Panc1 (cell line): Measurements from ENCODE around the gene EIF4EBP2. TPM values are rescaled to one million over a fixed set of nuclear protein-coding genes. Genes with fewer than 3 reads are reported as not detected.

Experiments
- ATAC-seq: fragments of 200-7000 bp; cut with Tn5 transposase; 2 replicates; pipeline ENCODE4 v1.9.1; 2020; ENCODE audit warnings: mild to moderate bottlenecking, moderate library complexity
- Bru-seq: library from RNA; stranded (reverse); fragments of 400-500 nt; gene quantifications from one replicate; lab custom pipeline; 2021; lab: Mats Ljungman, UMichigan
- BruChase-seq, 2 experiments: library from RNA; stranded (reverse); fragments of 400-500 nt; gene quantifications; one replicate each; lab custom pipeline; 2021; lab: Mats Ljungman, UMichigan
- BruUV-seq: library from RNA; stranded (reverse); fragments of 400-500 nt; replicated peaks from 2 replicates; lab custom pipeline; 2021; lab: Mats Ljungman, UMichigan
- CTCF ChIA-PET: fragments of 300-600 bp; sonication (Branson Sonifier 250); formaldehyde crosslinking; loops from one replicate; lab custom pipeline; 2022; ENCODE audit warnings: antibody characterized with exemption; lab: Charles Lee
- POLR2A ChIA-PET: fragments of 300-600 bp; sonication (Branson Sonifier 250); formaldehyde crosslinking; loops from one replicate; lab custom pipeline; 2022; ENCODE audit warnings: antibody characterized with exemption; lab: Charles Lee
- DNase-seq: peaks from one replicate; pipeline ENCODE4 v3.0.0-alpha.2; 2010; ENCODE audit warnings: low read depth, low spot score
- H3K27ac ChIP-seq: 2 replicates; pipeline ENCODE4 v1.5.1; 2011; ENCODE audit warnings: mild to moderate bottlenecking, low read length, inconsistent platforms
- H3K27me3 ChIP-seq: fragments of 200-500 bp; sonication (Bioruptor generic); 2 replicates; pipeline ENCODE4 v1.6.0; 2014; ENCODE audit warnings: low read length, inconsistent platforms; ENCODE audit not compliant: control insufficient read depth, insufficient read depth
- H3K36me3 ChIP-seq: fragments of 200-500 bp; sonication (Bioruptor generic); 2 replicates; pipeline ENCODE4 v1.5.1; 2014; ENCODE audit warnings: inconsistent platforms, mild to moderate bottlenecking, low read length, moderate library complexity; ENCODE audit not compliant: control insufficient read depth, insufficient read depth
- H3K4me1 ChIP-seq: 2 replicates; pipeline ENCODE4 v1.5.1; 2011; ENCODE audit warnings: inconsistent platforms, mild to moderate bottlenecking, low read length, moderate library complexity; ENCODE audit not compliant: control insufficient read depth, insufficient read depth
- H3K4me3 ChIP-seq, 2 experiments: 2 replicates each; pipeline ENCODE4 v1.5.1; 2011 to 2012; ENCODE audit warnings: low read depth in 2 of 2, low read length in 2 of 2, mild to moderate bottlenecking in 2 of 2, inconsistent platforms in 1 of 2, moderate library complexity in 1 of 2
- H3K9me3 ChIP-seq: fragments of 200-500 bp; sonication (Bioruptor generic); 2 replicates; pipeline ENCODE4 v1.5.1; 2014; ENCODE audit warnings: low read depth, mild to moderate bottlenecking, inconsistent platforms, low read length, moderate library complexity; ENCODE audit not compliant: control insufficient read depth, insufficient read depth
- CTCF ChIP-seq: fragments of 450-650 bp; IDR thresholded peaks from 2 replicates; pipeline ENCODE4 v1.5.1; 2017; ENCODE audit warnings: mild to moderate bottlenecking
- POLR2AphosphoS5 ChIP-seq: IDR thresholded peaks from 2 replicates; pipeline ENCODE4 v1.6.1; 2012; ENCODE audit warnings: mild to moderate bottlenecking, low read depth, low read length, moderate library complexity
- SIN3A ChIP-seq: IDR thresholded peaks from 2 replicates; pipeline ENCODE4 v1.6.1; 2012; ENCODE audit warnings: low read depth, mild to moderate bottlenecking, low read length, moderate library complexity, borderline replicate concordance; ENCODE audit not compliant: insufficient read depth
- TCF7L2 ChIP-seq: IDR thresholded peaks from 2 replicates; pipeline ENCODE4 v1.6.1; 2011; ENCODE audit warnings: mild to moderate bottlenecking, low read depth, low read length, inconsistent platforms
- in situ Hi-C: cut with HindIII; loops from 2 replicates; pipeline ENCODE4 v1.10.0; 2016; ENCODE audit warnings: low sequenced_read_pairs, low pct_unique_long_range_greater_than_20kb
- intact Hi-C: fragments of 100-400 bp; cut with micrococcal nuclease; formaldehyde crosslinking; loops from one replicate; pipeline ENCODE4 v1.10.0; 2022; ENCODE audit not compliant: unreplicated experiment
- long read RNA-seq: library from polyadenylated mRNA; unstranded; transcript quantifications from one replicate; pipeline ENCODE4 v2.0.0, GENCODE V29; 2021; ENCODE audit not compliant: unreplicated experiment
- polyA plus RNA-seq: library from polyadenylated mRNA; unstranded; fragments of >200 nt; gene quantifications from one replicate; pipeline ENCODE4 v1.2.1, GENCODE V29; 2012; ENCODE audit warnings: missing spikeins; ENCODE audit not compliant: insufficient read length
- total RNA-seq: library from RNA; stranded (reverse); gene quantifications from one replicate; pipeline ENCODE4 v1.2.1, GENCODE V29; 2021; ENCODE audit not compliant: unreplicated experiment
- TF ChIP-seq, protein P1 (sequence below), 2 experiments: IDR thresholded peaks; 2 replicates each; pipeline ENCODE4 v1.6.1; 2011 to 2012; ENCODE audit warnings: low read depth in 2 of 2, control low read depth in 1 of 2, low read length in 1 of 2, mild to moderate bottlenecking in 1 of 2, moderate library complexity in 1 of 2; ENCODE audit not compliant: insufficient read depth in 1 of 2

EIF4EBP2 gene
- total RNA-seq (48.2 TPM), Bru-seq, nascent RNA (percentile 91 among the genes with signal in this experiment), BruChase-seq, experiment 1, labeled RNA remaining after a 2-hour chase (percentile 97 among the genes with signal in this experiment), BruChase-seq, experiment 2, labeled RNA remaining after a 6-hour chase (percentile 98 among the genes with signal in this experiment)
- polyA plus RNA-seq, result 18.0 TPM
- long read RNA-seq, full-length matches to known transcripts, result 80 of 123 reads
- long read RNA-seq, partial matches to known transcripts, result 31 of 123 reads
- long read RNA-seq, other reads (novel, unspliced or antisense), result 12 of 123 reads

DNA sequence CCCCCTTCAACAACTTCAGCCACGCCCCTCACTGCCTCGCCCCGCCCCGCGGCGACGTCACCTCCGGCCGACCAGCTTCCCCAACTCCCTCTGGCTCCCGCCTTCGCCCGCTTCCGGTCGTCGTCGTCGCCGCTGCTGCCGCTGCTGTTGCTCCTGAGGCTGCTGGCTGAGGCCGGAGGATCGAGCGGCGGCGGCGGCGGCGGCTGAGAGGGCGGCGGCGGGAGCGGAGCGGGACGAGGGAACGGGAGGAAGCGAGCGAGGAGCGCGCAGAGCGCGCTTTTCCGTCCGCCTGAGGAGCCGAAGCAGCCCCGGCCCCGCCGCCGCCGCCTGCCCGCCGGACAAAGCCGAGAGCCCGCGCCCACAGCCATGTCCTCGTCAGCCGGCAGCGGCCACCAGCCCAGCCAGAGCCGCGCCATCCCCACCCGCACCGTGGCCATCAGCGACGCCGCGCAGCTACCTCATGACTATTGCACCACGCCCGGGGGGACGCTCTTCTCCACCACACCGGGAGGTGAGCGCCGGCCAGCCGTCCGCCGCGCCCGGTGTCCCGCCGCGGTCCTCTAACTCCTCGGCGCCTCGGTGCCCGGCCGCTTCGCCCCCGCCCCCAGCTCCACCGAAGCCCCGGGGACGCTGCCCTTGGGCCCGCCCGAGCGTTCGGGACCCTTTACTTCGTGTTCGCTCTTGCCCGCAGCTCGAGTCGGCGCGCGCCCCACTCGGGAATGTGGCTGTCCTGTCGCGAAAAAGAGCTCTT, at the start of gene EIF4EBP2:
Gene EIF4EBP2 (plus strand): TSS at position 110 of the 751 bp plus-strand sequence. CDS start 257 bp downstream, at position 367.
- intact Hi-C loops (no loop called here), in situ Hi-C loops (no loop called here)
- DNase-seq (peak; percentile 84), ATAC-seq (peak; percentile 97)
- Histone ChIP-seq H3K4me3 (peak within 1 kb of the TSS; percentile 86 to 97), H3K36me3 (no peaks in the 10 kb centered on the region), H3K4me1 (peaks cover 18% of the 10 kb centered on the region), H3K9me3 (no peaks in the 10 kb centered on the region), H3K27me3 (no peaks in the 10 kb centered on the region), H3K27ac (peak within 1 kb of the TSS; percentile 87)
- TF ChIP-seq POLR2AphosphoS5, result peak; percentile 97
- no peak for TF ChIP-seq TCF7L2
- TF ChIP-seq, protein P1, sequence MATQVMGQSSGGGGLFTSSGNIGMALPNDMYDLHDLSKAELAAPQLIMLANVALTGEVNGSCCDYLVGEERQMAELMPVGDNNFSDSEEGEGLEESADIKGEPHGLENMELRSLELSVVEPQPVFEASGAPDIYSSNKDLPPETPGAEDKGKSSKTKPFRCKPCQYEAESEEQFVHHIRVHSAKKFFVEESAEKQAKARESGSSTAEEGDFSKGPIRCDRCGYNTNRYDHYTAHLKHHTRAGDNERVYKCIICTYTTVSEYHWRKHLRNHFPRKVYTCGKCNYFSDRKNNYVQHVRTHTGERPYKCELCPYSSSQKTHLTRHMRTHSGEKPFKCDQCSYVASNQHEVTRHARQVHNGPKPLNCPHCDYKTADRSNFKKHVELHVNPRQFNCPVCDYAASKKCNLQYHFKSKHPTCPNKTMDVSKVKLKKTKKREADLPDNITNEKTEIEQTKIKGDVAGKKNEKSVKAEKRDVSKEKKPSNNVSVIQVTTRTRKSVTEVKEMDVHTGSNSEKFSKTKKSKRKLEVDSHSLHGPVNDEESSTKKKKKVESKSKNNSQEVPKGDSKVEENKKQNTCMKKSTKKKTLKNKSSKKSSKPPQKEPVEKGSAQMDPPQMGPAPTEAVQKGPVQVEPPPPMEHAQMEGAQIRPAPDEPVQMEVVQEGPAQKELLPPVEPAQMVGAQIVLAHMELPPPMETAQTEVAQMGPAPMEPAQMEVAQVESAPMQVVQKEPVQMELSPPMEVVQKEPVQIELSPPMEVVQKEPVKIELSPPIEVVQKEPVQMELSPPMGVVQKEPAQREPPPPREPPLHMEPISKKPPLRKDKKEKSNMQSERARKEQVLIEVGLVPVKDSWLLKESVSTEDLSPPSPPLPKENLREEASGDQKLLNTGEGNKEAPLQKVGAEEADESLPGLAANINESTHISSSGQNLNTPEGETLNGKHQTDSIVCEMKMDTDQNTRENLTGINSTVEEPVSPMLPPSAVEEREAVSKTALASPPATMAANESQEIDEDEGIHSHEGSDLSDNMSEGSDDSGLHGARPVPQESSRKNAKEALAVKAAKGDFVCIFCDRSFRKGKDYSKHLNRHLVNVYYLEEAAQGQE (IDR thresholded peaks at IDR 0.05; ENCODE audit: insufficient read depth in 1 of 2, low read depth in 2 of 2, low read length in 1 of 2), result 0 out of 4 replicates have a peak, but pooled peaks of 1 of the 2 experiments have one; percentile 49
- peak; percentile 86; the same call in 1 of the 2 replicates for TF ChIP-seq SIN3A
- no peak for TF ChIP-seq CTCF
- ChIA-PET POLR2A (interaction anchor here (0.6 to 0.9 kb wide), 5 partner anchors 29 to 507 kb away, joined by 3 to 11 read pairs (median 5); no protein-coding TSS in a partner anchor), CTCF (interaction anchor here (0.7 to 1.5 kb wide), 2 partner anchors 17 to 57 kb away, joined by 3 to 4 read pairs; no protein-coding TSS in a partner anchor)
- no TSS peak for BruUV-seq

- no TSS peak for BruUV-seq
- intact Hi-C loops, result no loop called here
- no peak for ATAC-seq
- no peak overlapping the region for H3K4me3 ChIP-seq
- no peak overlapping the region for H3K27ac ChIP-seq
- no peak for TF ChIP-seq SIN3A
- TF ChIP-seq, protein P1 (IDR thresholded peaks at IDR 0.05; ENCODE audit: insufficient read depth in 1 of 2, low read depth in 2 of 2, low read length in 1 of 2), result no peak
- TF ChIP-seq TCF7L2, result no peak
- TF ChIP-seq POLR2AphosphoS5, result no peak
- TF ChIP-seq CTCF, result no peak
- H3K9me3 ChIP-seq, result no peaks in the 10 kb centered on the region
- H3K36me3 ChIP-seq, result no peaks in the 10 kb centered on the region
- H3K27me3 ChIP-seq, result no peaks in the 10 kb centered on the region
- in situ Hi-C loops, result no loop called here
- ChIA-PET POLR2A (no interaction called here), CTCF (no interaction called here)
- peaks cover 9% of the 10 kb centered on the region; the same call in 1 of the 2 replicates for H3K4me1 ChIP-seq
- no peak for DNase-seq
Measured at GRCh38 chr10:70354556-70354955, 49.4 kb upstream of the EIF4EBP2 start.
